DMS114 treated with DMSO at 0.1 percent for 48 hours (cell line): ENCODE data around the gene STPG1.
A peak's percentile ranks its signal among the peaks of the same experiment; 100 is the strongest.

Experiments
- DNase-seq: peaks from one replicate; lab custom pipeline; 2025; ENCODE audit not compliant: unreplicated experiment; lab: John Stamatoyannopoulos, UW

The STPG1 gene

DNA sequence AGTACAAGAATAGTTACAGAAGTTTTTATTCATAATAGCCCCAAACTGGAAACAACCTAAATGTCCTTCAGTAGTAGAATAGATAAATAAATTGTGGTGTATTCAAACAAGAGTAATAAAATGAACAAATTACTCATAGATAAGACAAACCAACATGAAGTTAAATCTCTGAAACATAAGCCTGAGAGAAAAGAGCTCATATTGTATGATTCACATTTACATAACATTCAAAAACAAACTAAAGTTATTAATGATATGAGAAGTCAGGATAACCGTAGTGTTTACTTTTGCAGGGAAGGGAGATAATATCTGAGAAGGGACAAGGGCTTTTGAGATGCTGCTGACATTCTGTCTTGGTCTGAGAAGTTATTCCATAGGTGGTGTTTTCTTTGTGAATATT is 13.5 kb downstream of the STPG1 start:
- DNase-seq = no peak

DNA sequence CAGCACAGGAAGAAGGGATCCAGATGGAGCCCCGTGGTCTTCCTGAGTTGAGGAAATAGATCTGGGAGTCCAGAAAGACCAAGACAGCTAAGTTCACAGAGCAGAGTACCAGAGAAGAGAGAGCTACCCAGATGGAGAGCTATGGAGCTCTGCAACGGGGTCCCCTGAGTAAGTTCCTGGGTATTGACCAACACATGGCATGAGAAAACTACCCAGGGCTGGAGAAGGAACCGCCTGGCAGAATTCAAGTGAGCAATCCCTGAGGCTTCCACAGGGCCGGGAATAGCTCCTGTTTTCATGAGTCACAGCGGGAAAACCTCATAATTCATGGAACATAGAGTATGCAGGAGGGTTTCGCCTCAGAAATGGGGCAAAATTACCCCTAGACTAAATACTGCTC is 19.7 kb downstream of the STPG1 start:
- DNase-seq = no peak

DNA sequence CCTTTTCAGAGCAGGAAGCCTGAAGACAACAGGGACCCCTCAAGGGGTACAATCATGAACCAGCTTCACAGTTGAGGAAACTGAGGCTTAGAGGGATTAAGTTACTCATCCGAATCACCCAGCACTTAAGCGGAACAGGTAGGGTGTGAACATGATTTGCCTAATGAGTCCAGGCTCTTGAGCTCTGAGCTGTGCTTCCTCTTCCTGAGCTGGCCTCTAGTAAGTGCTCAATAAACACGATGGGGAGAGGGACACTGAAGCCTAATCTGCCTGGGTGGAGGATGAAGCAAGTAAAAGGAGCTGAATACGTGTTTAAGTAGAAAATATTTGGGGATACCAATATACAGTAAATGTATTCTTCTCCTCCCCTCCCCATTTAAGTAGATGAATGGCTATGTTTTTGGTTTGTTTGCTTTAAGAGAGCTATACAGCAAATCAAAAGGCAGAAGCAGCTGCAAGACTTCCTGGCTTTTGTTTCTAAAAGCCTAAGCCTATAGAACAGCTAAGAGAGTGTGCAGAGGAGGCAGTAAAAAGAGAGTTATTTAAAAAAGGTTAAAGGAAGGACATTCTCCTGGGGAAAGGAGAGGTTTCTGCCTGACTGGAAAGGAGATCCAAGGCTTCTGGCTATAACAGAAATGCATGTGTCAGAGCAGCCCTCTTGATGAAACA is 20.5 kb downstream of the STPG1 start:
- no peak for DNase-seq

DNA sequence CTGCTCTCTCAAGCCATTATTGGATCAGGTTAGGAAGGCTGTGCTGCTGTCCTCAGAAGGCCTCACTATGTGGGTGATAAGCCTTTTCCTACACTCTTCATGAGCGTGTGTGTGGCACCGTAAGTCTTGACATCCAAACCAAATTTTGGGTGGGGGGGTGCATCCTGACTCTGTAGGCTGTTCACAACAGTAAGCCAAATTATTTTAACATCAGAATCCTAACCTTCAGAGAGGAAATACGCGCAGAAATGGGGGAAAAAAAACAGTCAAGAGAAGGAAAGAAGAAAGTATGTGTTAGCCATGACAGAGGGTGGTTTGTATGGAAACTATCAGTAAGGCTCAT is 21.0 kb downstream of the STPG1 start:
- DNase-seq = no peak

DNA sequence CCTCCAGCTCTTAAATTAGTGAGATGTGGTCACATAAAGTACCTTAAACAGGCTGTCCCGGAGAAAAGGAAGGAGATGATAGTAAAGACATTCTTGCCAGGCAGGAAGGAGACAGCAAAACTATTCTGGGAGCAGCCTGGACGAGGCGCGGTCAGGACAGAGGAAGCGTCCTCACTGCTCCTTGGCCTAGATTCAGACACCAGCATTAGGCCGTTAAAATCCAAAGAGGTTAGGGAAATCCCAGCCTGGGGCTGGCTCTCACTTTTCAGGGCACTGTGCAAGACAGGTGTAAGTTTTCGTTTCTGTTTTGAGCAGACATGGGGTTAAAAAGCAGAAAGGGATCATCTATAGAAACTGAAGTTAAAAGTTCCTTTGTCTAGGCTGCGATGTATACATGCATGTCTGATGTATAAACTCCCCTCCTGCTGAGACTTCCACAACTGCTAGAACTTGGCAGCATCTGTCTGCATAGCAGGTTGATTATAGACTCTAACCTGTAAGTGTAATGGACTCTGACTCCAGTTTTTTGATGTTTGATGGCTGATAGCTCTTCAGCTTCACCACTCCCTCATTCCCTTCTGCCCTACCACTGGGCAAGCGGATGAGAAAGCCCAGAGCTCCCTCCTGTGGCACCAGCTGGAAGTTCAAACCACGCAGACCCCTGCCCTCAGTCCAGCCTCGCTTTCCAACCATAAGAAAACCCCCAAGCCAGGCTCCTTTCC is 21.5 kb downstream of the STPG1 start:
- DNase-seq = peak; percentile 42

DNA sequence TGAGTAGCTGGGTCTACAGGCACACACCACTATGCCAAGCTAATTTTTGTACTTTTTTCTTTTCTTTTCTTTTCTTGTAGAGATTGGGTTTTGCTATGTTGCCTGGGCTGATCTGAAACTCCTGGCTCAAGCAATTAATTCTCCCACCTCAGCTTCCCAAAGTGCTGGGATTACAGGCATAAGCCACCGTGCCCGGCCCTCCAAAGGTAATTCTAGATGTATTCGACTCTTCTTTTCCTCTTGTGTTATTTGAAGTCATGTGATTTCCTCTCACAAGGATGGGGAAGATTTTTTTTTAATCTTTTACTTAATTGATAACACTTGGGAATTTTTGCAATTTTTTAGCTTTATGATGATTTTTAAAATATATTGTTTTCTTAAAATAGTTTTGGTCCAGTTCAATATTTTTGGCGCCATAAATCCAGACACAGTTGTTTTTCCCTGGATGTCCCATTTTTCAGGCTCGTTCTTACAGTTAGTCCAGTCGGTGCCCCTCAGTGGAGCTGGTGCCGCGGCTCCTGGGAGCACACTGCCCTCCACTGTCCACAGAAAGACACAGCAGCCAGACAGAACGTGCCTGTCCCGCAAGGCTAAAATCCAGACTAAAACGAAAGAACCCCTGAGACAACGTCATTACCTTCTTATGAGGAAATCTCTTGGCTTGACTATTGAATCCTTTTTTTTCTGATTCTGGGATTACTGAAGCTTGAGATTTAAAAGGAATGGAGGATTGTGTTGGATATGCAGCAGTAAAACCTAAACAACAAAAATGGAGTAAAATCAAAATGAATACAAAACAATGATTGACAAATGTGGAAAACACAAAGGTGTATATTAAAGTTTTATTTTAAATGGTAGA is 22.4 kb downstream of the STPG1 start:
- peak; percentile 76 for DNase-seq

DNA sequence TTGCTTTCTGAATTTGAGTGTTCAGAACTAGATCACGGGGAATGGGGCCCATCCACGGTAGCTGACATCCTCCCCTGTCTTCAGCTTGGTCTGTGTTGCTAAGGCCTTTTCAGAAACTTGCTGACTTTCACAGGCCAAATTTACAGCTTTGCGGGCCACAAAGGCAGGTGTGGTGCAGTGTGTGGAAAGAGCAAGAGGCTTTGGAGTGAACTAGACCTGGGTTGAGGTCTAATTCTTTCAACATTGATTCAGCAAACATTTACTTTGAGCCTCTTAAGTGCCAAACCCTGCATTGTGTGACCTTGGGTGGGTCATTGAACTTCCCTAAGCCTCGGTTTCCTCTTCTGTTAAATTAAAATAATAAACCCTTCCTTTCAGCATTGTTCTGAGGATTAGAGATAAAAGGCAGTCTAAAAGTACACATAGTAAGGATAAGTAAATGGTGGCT is 24.3 kb downstream of the STPG1 start:
- no peak for DNase-seq

DNA sequence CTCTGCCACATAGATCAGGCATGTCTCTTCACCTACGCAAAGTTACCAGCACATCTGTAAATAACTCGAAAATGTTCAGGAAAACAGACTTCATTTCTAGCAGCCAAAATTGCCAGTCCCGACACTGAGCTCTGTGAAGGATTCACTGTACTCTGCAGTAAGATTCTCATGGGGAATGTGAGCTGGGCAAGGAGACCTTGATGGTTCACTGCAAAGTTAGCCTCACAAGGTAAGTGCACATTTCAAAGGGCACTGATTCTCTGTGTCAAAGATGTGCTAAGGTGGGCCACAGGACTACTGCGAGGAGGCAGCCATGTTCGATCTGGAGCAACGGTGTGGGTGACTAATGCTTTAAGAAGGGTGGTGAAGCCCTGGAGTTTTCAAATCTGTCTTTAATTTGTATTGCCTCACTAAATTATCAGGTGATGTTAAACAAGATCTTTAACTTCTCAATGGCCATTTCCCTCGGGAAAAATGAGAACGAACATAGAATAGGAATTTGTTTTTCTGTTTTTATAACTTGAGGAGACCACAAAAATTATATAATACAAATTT is 25.2 kb downstream of the STPG1 start:
- no peak for DNase-seq

DNA sequence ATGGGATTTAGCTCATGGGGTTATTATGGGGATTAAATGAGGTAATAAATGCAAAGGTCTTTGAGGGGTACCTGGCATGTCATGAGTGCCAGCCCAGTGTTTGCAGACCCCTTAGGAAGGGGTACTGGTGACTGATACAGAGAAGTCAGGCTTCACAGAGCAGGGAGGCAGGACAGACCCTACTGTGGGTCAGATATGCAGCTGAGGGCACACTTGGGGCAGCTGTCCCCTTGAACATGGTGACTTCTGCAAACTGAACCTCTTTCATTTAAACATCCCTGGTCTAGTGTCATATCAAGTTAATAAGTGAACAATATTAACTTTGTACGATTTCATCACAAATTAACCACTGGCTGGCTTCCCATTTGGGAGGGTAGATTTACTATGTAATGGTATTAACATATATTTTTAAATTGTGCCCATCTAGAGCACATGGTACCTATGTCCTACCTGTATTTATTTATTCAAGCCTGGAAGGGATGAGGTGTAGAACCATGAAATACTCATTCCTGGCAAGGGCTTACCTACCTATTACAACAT is 25.9 kb downstream of the STPG1 start:
- no peak for DNase-seq

DNA sequence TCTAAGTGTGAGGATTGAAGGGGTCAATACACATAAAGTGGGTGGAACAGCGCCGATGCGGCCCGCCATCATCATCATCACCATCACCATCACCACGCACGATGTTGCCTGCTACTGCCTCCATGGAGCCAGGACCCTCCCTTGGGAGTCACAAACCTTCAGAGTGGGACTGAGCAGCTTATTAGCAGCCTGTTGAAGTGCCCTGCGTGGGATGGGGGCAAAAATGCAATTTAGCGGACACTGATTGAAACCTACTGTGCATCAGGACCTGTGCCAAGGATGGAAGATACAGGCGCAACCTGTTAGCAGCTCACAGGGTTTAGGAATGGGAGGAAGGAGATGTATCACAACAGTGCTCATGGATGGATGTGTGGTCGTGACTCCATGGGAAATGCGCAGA is 26.7 kb downstream of the STPG1 start:
- no peak for DNase-seq

DNA sequence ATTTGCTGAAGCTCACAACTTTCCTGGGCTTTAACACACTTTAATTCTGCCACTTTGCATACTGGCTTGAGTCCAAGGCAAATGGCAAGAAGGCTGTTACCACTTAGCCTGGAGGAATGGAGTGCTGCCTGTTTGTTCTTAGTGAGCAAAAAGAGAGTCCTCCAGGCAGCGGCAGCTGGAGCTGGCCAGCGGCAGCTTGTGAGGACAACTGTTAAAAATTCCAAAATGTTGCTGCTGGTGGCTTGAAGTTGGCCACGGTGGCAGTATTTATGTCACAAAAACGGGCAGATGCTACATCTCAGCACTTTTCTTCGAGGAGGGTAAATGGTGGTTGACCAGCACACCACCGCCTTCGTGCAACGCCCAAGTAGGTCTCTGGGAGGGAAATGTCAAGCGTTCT is 27.3 kb downstream of the STPG1 start:
- no peak for DNase-seq

DNA sequence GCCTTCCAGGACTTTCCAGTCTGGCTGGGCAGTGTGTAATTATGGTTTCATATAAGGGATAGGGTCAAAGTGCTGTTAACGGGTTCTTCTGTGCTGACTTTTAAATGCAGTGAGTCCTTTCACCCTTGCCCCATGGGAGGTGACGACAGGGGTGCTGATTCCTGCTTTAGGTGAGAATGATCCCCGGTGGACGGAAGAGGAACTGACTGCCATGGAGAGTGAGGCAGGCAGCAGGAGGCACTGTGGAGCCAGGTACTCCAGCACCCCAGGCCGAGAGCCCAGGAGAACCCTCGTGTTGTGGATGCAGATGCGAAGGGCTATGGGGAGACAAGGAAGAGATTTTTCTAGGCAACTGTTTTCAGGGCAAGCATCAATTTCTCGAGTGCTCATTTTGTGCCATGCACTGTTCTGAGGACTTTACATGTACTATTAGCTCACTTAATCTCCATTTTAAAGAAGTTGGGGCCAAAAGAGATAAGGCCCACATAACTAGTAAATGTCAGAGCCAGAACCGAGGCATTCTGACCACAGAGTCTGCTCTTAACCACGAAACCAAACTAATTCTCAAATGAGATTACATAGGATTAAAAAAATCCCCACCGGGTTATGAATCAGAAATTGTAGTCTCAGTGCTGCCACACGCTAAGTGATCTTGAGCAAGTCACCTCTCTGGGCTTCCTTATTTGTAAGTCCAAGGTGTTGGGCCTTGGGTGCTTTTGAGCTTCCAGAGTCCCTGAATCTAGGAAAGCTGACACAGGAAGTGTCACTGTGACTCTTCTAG is 28.2 kb downstream of the STPG1 start:
- DNase-seq = no peak

DNA sequence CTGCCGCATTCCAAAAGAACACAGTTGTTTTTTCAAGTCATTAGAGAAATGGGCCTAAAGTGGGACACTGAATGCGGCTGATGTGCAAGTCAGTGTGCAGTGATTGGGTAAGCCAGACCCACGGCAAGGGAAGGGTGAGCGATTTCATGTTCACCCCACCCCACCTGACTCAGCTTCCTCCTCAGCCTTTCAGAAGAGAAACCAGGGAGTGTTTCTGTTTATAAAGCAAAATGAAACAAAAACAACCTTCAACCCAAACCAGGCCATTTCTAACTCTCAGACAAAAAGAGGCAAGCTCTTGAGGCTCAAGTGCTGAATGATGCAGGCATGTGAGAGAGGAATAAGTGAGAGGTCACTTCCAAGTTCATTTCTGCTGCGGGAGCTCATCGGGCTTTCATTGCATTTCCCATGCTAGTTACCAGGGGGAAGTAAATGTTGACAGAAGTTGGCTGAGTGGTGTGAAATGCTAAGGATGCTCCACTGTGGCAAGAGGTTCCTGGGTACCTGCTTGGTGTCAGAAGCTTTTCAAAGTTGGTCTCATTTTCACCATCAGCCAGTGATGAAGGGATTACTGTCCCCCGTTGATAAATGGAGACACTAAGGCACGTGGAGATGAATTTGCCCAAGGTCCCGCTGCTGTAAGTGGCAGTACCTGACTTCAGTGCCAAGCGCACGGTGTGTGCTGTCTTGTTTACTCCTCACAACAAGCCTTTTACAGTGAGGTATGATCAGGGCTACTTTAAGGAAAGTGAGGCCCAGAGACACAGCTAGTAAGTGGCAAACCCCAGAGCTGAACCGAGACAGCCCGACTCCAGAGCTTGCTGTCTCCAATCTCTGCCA is 29.1 kb downstream of the STPG1 start:
- no peak for DNase-seq

DNA sequence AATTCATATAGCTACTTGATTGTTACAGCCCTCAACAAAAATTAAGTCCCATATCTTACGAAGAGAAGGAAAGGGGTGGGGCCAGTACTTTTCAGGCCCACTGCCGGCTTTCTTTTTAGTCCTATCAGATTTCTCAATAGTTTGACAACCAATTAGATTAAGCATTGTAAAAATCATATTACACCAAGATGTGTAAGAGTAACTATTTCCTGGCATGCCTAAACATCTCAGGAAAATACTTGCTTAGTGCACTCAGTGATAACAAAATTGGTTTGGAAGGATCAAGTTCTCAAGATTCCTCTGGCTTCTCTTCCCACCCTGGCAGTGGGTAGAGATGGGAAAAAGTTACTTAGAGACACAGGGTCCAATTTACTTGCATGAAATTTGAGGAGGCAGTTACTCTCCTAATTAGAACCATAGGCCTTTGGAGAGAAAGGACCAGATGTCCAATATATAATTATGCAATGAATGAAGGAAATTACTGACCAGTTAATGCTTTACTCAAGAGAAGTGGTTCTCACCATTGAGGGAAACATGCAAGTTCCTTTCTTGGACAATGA is 30.1 kb downstream of the STPG1 start:
- no peak for DNase-seq

DNA sequence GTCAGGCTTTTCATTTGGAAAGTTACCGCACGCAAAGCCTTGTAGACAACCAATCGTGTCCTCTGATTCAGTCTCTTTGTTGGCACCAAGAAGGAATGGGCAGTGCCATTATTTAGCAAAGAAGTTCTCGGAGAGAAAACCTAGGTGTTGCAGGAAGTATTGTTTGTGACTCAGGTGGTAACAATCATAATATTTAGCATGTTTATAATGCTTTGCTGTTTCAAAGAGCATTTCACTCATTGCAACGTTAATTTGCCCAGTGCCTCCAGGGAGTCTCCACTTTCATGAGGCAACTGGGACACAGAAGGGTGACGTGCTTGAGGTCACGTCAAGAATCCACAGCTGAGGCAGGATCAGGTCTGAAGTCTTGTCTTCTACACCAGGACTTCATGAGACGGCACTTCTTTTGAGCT is 31.4 kb downstream of the STPG1 start:
- no peak for DNase-seq

DNA sequence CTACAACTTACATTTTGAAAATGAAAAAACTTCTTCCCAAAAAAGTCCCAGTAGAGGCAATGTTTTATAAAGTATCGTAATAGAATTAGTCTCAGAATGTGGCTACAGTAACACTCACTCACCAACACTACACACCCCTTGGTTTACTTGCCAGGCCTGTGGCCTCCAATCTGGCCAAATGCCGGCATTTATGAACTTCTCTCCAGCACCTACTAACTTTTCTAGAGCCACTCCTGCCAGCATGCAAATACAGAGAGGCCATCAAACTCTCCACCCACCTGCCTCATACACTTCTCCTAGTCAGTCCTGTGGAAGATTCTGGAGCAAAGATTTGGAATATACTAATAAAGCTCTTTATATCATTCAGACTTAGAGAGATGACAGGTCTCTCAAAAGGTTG is 32.3 kb downstream of the STPG1 start:
- no peak for DNase-seq

DNA sequence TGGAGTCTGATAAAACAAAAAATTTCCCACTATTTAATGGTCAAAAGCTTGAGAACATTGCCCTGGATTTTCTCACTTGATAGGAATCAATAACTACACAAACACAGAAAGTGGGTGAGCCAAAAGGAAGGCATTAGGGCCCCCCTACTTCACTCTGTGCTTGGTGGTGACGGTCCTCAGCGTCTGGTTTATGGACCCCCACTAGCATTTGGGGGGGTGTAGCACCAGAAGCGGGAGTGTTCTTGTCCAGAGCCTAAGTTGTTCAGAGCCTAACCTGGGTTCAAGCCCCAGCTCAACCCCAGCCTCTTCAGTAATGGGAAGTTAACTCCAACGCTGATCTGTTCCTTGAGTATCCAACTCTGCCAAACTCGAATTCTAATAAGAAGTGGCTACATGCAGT is 33.1 kb downstream of the STPG1 start:
- DNase-seq = no peak

DNA sequence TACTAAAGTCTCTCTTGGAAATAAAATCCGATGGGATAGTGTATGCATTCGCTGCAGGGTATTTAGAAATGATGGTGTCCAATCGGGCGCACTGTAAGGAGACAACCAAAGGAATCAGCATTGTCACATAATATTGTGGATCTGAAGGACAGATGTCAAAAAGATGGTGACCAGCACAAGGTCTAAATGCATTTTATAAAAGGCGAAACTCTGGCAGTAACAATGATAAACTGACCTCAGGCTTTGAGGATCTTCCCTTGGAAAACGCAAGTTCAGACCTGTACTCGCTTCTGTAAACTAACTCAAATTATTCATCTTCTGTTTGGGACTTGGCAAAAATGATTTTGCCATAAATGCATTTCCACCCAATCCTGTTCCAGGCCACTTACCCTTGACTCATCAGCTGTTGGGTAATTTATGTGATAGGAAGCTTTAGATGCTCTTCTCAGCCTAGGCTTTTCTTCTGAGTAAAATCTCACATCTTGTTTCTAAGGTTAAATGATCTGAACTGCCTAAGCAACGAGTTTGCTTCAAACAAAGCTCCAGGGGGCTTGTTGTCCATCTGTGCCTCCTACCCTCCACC is 33.8 kb downstream of the STPG1 start:
- DNase-seq = no peak
